ENCODE data around the gene MGAT2.
"Not testable (repeated sequence)": the region's sequence is repeated elsewhere in the genome, so short reads cannot be mapped to it uniquely, and the experiment has no call there.

The MGAT2 gene

DNA sequence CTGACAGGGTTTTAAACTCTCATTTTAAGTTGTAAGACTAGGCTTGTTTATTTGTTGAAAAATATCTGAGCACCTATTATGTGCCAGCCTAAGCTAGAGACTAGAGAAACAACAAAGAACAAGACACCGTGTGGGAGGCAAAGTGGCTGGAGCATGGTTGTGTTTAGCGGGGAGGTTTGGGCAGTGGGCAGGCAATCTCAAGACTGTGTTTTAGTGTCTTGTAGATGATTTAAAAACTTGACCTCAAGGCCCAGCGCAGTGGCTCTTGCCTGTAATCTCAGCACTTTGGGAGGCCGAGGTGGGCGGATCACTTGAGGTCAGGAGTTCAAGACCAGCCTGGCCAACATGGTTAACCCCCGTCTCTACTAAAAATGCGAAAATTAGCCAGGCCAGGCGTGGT, 7.9 kb upstream of the MGAT2 start:
- no peak for FAIRE-seq

DNA sequence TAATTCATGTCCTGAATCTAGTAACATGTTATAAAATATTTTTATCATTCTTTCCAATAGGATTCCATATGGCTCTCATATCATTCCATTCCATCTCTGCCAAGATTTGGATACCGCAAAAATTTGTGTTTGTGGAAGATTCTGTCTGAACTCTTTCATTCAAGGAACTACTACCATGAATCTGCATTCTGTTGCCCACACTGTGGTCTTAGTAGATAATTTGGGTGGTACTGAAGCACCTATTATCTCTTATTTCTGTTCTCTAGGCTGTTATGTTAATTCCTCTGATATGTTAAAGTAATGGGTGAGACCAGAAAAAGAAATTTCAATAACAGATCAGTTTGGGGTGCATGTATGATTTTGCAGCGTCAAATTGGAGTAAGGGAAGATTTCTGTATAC, 6.4 kb upstream of the MGAT2 start:
- no peak for FAIRE-seq

- FAIRE-seq, result no peak
These were observed 4.8 kb upstream of the MGAT2 start for GRCh38 chr14:49615776-49616175.

GRCh38 chr14:49617852-49618519, 2.6 kb upstream of the MGAT2 start:
- no peak for FAIRE-seq

DNA sequence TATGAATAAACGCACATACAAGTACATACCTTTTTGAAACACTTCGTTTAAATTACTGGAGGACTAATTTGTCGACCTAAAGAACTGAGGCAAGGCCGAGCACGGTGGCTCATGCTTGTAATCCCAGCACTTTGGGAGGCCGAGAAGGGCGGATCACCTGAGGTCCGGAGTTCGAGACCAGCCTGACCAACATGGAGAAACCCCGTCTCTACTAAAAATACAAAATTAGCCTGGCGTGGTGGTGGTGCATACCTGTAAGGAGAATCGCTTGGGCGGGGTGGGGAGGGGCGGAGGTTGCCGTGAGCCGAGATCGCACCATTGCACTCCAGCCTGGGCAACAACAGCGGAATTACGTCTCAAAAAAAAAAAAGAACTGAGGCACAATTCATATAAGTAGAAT, 1.3 kb upstream of the MGAT2 start:
- FAIRE-seq, result not testable (repeated sequence)

GRCh38 chr14:49619730-49620129, 869 bp upstream of the MGAT2 start:
- no peak for FAIRE-seq

GRCh38 chr14:49621114-49621881, 699 bp downstream of the MGAT2 start:
- no peak for FAIRE-seq

- no peak for FAIRE-seq
These were observed 1.5 kb downstream of the MGAT2 start for GRCh38 chr14:49622022-49622607.

DNA sequence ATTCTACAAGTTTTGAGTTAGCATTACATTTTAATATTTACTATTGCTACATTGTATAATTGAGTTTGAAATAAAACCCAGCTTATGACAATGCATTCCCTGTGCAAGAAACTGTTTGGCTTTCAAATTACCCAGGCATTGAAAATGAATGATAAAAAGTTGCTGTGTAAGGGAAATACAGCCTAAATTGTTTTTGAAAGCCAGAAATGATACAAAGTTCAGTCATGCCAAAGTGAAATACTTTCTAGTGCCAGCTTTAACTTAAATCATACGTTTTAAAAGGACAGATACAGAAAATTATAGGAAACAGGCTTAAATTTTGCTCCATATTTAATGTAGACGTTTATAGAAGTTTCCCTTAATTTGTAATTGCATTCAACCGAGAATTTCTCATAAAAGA, 2.8 kb downstream of the MGAT2 start:
- FAIRE-seq, result no peak

DNA sequence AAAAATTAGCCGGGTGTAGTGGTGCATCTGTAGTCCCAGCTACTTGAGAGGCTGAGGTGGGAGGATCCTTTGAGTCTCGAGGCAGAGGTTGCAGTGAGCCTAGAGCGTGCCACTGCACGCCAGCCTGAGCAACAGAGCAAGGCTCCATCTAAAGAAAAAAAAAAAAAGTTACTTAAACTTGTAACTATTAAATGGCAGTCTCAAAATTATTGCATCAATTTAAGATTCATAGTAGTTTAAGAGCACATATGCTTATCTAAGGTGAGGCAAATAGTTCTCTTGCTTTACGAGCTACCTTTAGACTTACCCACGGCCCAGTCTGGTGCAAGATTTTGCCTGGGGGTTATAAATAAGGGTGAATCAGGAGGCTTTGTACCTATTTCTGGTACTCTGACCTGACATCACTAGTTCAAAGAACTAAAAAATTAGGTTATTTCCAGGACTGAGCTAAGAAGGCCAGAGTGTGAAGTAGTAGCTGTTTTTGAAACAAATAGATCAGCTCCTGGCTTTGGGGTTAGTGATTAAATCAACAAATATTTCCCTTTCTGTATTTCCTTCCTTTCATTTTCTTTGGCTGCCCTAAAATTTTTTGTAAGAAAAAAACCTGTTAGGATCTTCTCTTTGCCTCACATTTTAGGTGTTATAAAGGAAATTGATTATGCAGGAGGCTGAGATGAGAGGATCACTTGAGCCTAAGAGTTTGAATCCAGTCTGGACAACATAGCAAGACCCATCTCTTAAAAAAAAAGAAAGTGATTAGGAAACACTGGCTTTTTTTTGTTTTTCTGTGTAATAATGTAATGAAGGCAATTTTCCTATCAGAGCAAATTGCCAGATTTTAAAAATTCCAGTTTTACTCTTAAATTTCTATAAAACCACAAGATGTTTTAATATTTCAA, 3.6 kb downstream of the MGAT2 start:
- no peak for FAIRE-seq

GRCh38 chr14:49633640-49634546, 13.3 kb downstream of the MGAT2 start:
- FAIRE-seq, result no peak

DNA sequence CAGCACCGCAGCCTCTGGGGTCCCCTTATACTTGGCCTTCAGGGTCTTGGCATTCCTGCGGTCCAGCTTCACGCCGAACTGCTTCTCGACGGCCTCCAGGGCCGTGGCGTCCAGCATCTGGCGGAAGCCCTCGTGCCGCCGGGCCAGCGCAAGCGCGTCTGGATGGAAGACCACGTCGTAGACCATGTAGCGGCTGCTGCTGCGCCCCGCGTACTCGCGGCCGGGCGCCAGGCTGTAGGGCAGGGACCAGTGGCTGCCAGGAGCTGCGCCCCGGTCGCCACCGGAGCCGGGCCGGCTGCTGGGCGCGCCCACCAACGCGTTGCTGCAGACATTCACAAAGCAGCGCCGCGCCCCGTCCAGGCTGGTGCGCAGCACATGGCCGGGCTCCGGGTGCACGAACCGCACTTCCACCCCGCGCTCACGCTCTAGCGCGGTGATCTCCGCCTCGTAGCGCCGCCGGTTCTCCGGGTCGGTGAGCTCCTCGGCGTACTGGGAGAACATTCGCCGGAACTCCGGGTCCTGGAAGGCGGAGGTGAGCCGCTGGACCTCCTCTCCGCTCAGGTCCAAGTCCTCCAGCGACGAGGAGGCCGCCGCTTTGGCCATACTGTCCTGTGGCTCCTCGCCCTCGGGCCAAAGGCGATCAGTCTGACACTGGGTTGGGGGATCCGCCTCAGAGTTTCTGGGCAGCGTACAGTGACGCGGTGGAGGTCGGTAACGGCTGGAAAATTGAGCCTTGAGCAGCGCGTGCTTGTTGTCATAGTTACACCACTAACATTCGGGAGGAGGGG, 14.1 kb downstream of the MGAT2 start, which contains the start of gene DNAAF2:
Gene DNAAF2 (minus strand): TSS at position 698 of the 788 bp plus-strand sequence. CDS start 95 bp downstream, at position 603.
- FAIRE-seq, result no peak

- FAIRE-seq, result no peak
These were observed 16.3 kb downstream of the MGAT2 start for GRCh38 chr14:49636866-49637265.

- FAIRE-seq, result no peak
These were observed 17.0 kb downstream of the MGAT2 start for GRCh38 chr14:49637534-49638078.

DNA sequence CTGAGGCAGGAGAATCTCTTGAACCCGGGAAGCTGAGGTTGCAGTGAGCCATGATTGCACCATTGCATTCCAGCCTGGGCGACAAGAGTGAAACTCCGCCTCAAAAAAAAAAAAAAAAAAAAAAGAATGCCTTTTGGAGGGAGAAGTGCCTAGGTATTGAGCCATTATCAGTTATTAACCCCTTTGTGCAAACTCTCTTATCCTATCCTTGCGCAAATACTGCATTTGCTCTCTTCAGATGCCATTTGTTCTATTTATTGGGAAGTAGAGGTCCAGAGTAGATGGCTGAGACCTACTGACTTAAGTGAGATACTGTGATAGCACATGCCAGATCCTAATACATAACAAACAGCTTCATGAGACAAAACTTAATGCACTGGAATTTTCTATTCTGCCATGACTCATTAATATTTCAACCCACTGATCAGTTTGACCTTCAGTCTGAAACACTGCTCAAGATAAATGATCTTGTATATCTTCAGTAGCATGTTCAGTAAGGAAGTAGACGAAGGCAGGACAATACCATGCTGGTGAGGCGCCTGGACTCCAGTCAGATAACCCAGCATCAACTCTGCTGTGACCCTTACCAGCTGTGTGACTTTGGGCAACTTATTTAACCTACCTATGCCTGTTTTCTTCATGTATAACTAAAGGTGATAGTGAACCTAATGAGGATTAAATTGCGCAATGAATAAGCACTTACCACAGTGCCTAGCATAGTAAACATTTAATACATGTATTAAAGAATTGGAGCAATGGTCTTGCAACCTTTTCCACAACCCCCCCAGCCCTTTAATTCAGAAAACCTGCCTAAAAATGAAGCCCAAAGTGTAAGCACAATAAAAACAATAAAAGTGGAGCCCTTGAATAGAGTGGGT, 20.2 kb downstream of the MGAT2 start:
- FAIRE-seq, result no peak

DNA sequence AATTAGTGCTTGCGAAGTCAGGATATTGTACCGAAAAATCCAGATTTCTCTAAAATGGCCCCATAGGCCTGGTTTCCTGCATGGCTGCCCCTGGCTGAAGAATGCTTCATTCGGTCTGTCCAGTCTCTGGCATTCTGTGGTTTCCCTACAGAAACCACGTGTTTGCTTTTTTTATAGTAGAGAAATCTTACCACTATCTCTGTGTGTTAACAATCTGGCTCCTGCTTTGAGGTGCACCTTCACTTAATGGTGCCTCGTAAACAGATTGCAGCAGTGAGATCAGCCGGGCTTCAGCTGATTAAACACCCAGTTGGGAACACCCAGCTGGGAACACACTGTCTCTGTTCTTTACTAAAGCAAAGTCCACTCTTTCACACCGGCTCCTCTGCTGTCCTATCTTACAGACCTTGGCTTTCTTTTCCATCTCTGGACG, 21.1 kb downstream of the MGAT2 start:
- no peak for FAIRE-seq

DNA sequence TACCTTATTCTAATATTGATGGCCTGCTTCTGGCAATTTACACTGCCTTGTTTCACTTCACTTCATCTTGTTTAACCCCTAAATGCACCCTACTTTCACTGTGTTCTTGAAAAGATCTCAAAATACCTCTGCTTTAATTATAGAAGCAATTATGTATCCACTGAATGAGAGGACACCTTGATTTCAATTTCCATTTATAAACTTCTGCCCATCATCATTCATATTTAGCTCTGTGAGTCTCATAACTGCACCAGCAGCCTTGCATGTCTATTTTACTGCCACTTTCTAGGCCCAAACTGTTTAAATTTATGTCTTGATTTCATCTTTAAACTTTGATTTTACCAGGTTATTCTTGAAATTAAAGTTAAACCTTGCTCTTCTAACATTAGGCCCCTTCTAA, 21.6 kb downstream of the MGAT2 start:
- FAIRE-seq, result no peak

GRCh38 chr14:49653508-49653907, 32.9 kb downstream of the MGAT2 start:
- FAIRE-seq, result no peak

GRCh38 chr14:49654511-49654910, 33.9 kb downstream of the MGAT2 start:
- FAIRE-seq, result peak; percentile 47
